Activated CD4-positive, alpha-beta T cell treated with anti-CD3 and anti-CD28 coated beads, Interleukin-2, amount 50 U/mL, for 4 hours (primary cell): Measurements from ENCODE around the gene ABHD3.
A peak's percentile ranks its signal among the peaks of the same experiment; 100 is the strongest.
"Not testable (repeated sequence)": the region's sequence is repeated elsewhere in the genome, so short reads cannot be mapped to it uniquely, and the experiment has no call there.

Experiments used
- DNase-seq, 2 experiments: peaks; one replicate each; pipeline ENCODE4 v3.0.0-alpha.2; 2020

The ABHD3 gene

DNA sequence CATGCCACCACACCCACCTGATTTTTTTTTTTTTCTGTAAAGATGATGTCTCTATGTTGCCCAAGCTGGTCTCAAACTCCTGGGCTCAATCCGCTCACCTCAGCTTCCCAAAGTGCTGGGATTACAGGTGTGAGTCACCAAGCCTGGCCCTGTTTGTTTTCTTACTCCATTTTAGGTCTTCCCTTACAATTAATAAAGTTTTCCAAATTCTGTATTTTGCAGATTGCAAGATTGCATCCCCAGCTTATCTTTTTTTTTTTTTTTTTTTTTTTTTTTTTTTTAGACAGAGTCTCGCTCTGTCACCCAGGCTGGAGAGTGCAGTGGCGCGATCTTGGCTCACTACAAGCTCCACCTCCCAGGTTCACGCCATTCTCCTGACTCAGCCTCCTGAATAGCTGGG is 64.2 kb downstream of the ABHD3 start:
- not testable (repeated sequence) for DNase-seq

GRCh38 chr18:21638822-21639221 is 65.8 kb downstream of the ABHD3 start:
- no peak for DNase-seq

DNA sequence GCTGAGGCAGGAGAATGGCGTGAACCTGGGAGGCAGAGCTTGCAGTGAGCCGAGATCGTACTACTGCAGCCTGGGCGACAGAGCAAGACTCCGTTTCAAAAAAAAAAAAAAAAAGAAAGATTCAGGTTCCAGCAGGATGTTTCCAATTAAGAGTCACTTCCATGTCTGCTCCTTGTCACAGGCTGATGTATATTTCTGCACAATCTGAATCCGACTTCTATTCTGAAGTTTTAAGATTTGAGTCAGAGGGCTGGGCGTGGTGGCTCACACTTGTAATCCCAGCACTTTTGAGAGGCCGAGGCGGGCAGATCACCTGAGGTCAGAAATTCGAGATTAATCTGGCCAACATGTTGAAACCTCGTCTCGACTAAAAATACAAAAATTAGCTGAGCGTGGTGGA is 67.8 kb downstream of the ABHD3 start:
- no peak for DNase-seq

DNA sequence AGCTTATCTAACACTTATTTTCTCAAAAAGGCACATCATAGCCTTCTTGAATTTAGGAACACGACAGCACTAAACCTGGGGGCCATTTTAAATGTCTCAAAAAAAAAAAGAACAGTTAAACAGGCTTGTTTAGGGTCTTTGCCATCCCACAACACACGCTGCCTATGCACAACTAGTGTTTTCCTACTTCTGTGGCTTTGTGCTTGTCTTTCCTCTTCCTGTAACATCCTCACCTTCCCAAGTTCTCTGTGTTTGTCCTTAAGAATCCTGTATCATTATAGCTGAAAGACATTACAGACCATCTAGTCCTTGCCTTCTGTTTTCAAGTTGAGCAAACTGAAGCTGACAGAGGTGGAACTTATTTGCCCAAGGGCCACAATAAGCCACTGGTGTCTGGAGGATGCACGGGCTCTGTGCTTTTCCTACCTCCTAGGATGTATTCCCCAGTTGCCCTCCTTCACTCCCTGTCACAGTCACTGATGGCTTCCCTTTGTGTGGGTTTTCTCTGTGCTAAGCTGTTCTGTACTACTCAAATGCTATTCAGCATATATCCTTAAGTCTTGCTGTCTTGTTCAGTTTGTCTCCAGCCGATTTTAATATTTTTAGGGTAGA is 69.9 kb downstream of the ABHD3 start:
- no peak for DNase-seq

- DNase-seq: no peak
Observed at GRCh38 chr18:21632393-21632792, 72.2 kb downstream of the ABHD3 start.

DNA sequence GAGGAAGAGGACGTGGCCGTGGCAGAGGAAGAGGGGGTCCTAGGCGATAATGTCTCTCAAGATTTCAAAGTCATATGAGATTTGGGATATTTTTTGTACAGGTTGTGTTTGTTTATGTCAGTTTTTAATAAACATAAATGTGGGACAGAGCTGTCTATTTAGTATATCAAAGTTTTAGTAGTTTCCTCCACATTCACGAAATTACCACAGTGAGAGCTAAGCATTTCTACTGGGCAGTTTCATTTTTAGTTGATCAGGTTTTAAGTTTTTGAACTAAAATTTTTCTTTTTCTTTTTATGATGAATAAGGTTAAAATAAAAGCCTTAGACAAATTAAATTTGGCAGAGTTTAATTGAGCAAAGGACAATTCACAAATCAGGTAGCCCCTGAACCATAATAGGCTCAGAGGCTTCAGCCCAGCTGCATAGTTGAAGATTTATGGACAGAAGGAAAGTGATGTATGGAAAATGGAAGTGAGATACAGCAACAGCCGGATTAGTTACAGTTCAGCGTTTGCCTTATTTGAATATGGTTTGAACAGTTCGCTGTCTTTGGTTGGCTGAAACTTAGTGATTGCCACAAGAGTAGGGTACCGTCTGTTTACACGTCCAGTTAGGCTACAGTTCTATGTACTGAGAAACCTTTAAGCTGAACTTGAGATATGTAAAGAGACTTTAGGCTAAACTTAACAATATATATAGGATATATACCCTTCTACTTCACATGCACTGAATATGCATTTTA is 75.3 kb downstream of the ABHD3 start:
- DNase-seq: no peak

DNA sequence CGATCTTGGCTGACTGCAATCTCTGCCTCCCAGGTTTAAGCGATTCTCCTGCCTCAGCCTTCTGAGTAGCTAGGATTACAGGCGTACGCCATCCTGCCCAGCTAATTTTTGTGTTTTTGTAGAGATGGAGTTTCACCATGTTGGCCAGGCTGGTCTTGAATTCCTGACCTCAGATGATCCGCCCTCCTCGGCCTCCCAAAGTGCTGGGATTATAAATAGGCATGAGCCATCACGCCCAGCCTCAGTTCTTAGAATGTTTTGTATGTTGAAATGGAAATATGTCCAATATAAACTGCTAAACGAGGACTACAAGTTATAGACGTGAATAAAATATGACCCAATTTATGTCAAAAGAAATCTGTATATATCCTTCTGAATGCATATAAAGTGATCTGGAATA is 82.9 kb downstream of the ABHD3 start:
- DNase-seq: not testable (repeated sequence)

GRCh38 chr18:21612125-21613039 is 92.2 kb downstream of the ABHD3 start, which contains the start of gene SNRPD1:
SNRPD1 (plus strand) TSS chr18:21612314; CDS start chr18:21612430, 116 bp downstream.
- peak; percentile 80 to 82 for DNase-seq

DNA sequence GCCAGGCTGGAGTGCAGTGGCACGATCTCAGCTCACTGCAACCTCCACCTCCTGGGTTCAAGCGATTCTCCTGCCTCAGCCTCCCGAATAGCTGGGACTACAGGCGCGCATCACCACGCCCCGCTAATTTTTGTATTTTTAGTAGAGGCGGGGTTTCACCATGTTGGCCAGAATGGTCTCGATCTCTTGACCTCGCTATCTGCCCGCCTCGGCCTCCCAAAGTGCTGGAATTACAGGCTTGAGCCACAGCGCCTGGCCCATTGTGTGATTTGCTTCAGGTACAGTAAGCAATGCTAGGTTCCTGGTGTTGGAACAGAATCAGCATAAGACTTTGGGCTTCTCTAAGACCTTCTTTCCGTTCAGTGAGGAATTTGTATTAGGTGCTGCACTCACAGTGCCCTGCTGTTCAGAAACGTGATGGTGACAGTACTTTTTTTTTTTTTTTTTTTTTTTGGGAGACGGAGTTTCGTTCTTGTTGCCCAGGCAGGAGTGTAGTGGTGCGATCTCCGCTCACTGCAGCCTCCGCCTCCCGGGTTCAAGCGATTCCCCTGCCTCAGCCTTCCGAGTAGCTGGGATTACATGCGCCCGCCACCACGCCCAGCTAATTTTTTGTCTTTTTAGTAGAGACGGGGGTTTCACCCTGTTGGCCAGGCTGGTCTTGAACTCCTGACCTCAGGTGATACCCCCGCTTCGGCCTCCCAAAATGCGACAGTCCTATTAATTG is 93.0 kb downstream of the ABHD3 start:
- not testable (repeated sequence) for DNase-seq

DNA sequence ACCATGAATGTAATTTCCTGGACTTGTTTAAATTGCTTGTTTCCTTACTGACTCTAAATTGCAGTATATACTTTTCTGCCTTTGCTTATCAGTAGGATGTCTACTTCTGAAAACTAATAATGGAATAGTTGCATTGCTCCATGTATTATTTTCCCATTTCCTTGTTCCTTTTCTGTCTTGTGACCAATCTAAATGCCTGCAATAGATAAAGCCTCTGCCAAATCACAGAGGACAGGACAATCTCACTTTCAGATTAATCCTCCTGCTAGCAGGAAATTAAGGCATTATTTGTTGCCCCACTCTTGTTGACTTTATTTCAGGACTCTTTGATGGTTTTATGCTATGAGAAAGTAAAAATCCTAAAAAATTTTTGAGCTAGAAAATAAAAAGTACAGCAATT is 99.4 kb downstream of the ABHD3 start:
- no peak for DNase-seq

DNA sequence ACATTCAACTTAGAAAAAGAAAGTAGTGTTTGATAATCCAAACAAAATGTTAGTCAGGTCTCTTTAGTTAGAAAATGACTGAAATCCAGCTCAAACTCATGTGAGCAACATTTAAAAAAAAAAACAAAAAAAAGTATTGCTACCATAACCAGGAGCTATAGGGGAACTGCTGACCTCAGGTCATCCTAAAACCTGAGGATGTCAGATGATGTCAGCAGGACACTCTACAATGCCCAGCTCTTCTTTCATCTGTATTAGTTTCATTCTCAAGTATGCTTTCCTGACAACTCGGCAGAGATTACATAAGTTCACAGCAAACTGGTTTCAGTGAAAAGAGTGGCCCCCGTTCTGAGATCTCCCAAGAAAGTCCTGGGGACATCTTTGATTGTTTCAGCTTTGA is 99.9 kb downstream of the ABHD3 start:
- no peak for DNase-seq

DNA sequence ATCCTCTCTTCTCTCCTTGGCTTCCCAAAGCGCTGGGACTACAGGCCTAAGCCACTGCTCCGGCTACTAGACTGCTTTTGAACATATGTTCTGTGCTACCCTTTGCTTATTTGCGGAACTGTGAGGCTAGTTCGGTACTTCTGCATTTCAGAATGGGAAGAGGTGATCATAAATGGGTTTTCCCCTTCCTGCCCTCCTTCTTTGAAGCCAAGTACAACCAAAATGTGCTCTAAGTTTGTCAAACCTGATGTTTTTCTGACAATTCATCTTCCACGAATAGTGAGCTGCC is 102.3 kb downstream of the ABHD3 start:
- no peak for DNase-seq
